IMR-90 (cell line): Measurements from ENCODE around the gene ITPKC. TPM values are rescaled to one million over a fixed set of nuclear protein-coding genes. Genes with fewer than 3 reads are reported as not detected.

Source experiments
- ATAC-seq: fragments of 200-7000 bp; cut with Tn5 transposase; 2 replicates; pipeline ENCODE4 v1.9.1; 2020; ENCODE audit warnings: low read depth, mild to moderate bottlenecking, moderate library complexity
- BruUV-seq: library from RNA; stranded (reverse); fragments of 400-500 nt; replicated peaks from 2 replicates; lab custom pipeline; 2021; lab: Mats Ljungman, UMichigan
- CTCF ChIA-PET: fragments of 300-600 bp; formaldehyde crosslinking; extraction: SDS; loops from one replicate; lab custom pipeline; 2021; ENCODE audit warnings: antibody characterized with exemption; lab: Yijun Ruan, JAX
- POLR2A ChIA-PET: fragments of 300-600 bp; sonication (Branson Sonifier 250); formaldehyde crosslinking; loops from one replicate; lab custom pipeline; 2022; ENCODE audit warnings: antibody characterized with exemption; ENCODE audit not compliant: unreplicated experiment; lab: Charles Lee
- DNase-seq: peaks from one replicate; pipeline ENCODE4 v3.0.0; 2013
- H2AFZ ChIP-seq: replicated peaks from 2 replicates; pipeline ENCODE3; 2013; ENCODE audit warnings: low read length, mild to moderate bottlenecking; ENCODE audit not compliant: poor library complexity
- H2AK5ac ChIP-seq: 2 replicates; pipeline ENCODE4 v1.6.1; 2013; ENCODE audit warnings: low read depth, low read length, inconsistent platforms
- H2AK9ac ChIP-seq: replicated peaks from 2 replicates; pipeline ENCODE3; 2013; ENCODE audit warnings: mild to moderate bottlenecking, low read depth, low read length, moderate library complexity; ENCODE audit not compliant: poor library complexity
- H2BK120ac ChIP-seq: 2 replicates; pipeline ENCODE4 v1.6.1; 2013; ENCODE audit warnings: low read depth, low read length, inconsistent platforms
- H2BK15ac ChIP-seq: 3 replicates; pipeline ENCODE4 v1.6.1; 2013; ENCODE audit warnings: low read depth, low read length, inconsistent platforms
- H2BK20ac ChIP-seq: 2 replicates; pipeline ENCODE4 v1.6.1; 2013; ENCODE audit warnings: low read depth, mild to moderate bottlenecking, inconsistent platforms, low read length, moderate library complexity
- H2BK5ac ChIP-seq: 2 replicates; pipeline ENCODE4 v1.6.1; 2013; ENCODE audit warnings: mild to moderate bottlenecking, low read depth, low read length, inconsistent platforms; ENCODE audit not compliant: poor library complexity, severe bottlenecking
- H3K14ac ChIP-seq: replicated peaks from 2 replicates; pipeline ENCODE4 v1.6.1; 2013; ENCODE audit warnings: low read depth, low read length, inconsistent platforms
- H3K18ac ChIP-seq: 2 replicates; pipeline ENCODE4 v1.6.1; 2013; ENCODE audit warnings: low read depth, low read length, control low read depth
- H3K23ac ChIP-seq: 2 replicates; pipeline ENCODE4 v1.6.1; 2013; ENCODE audit warnings: low read depth, low read length, inconsistent platforms
- H3K27ac ChIP-seq: 2 replicates; pipeline ENCODE4 v1.5.1; 2013; ENCODE audit warnings: mild to moderate bottlenecking, control low read depth, low read length; ENCODE audit not compliant: insufficient read depth
- H3K27me3 ChIP-seq: 2 replicates; pipeline ENCODE4 v1.6.1; 2013; ENCODE audit warnings: low read length; ENCODE audit not compliant: control insufficient read depth, insufficient read depth
- H3K36me3 ChIP-seq: 2 replicates; pipeline ENCODE4 v1.6.1; 2013; ENCODE audit warnings: low read length, mixed read lengths; ENCODE audit not compliant: control insufficient read depth, insufficient read depth
- H3K4ac ChIP-seq: 2 replicates; pipeline ENCODE4 v1.6.1; 2013; ENCODE audit warnings: low read depth, low read length, inconsistent platforms
- H3K4me1 ChIP-seq: 2 replicates; pipeline ENCODE4 v1.6.1; 2013; ENCODE audit warnings: low read length, mixed read lengths; ENCODE audit not compliant: control insufficient read depth, insufficient read depth
- H3K4me2 ChIP-seq: 2 replicates; pipeline ENCODE4 v1.6.1; 2013; ENCODE audit warnings: low read depth, mild to moderate bottlenecking, control low read depth, low read length, moderate library complexity
- H3K4me3 ChIP-seq: 2 replicates; pipeline ENCODE4 v1.5.1; 2013; ENCODE audit warnings: low read depth, mild to moderate bottlenecking, control low read depth, low read length, moderate library complexity; ENCODE audit not compliant: insufficient read depth
- H3K56ac ChIP-seq: 2 replicates; pipeline ENCODE4 v1.6.1; 2013; ENCODE audit warnings: low read length, inconsistent platforms; ENCODE audit not compliant: insufficient read depth; ENCODE audit errors: extremely low read depth
- H3K79me1 ChIP-seq, 2 experiments: 2 replicates each; pipeline ENCODE4 v1.6.1; 2013; ENCODE audit warnings: low read length in 2 of 2, inconsistent platforms in 1 of 2, low read depth in 1 of 2
- H3K9ac ChIP-seq: 2 replicates; pipeline ENCODE4 v1.6.1; 2013; ENCODE audit warnings: low read depth, low read length, control low read depth
- H3K9me1 ChIP-seq: 2 replicates; pipeline ENCODE4 v1.6.1; 2013; ENCODE audit warnings: low read length, inconsistent platforms; ENCODE audit not compliant: insufficient read depth
- H3K9me3 ChIP-seq: 2 replicates; pipeline ENCODE4 v1.6.1; 2013; ENCODE audit warnings: low read length; ENCODE audit not compliant: control insufficient read depth, insufficient read depth
- H4K20me1 ChIP-seq: 2 replicates; pipeline ENCODE4 v1.6.1; 2013; ENCODE audit warnings: low read length, inconsistent platforms; ENCODE audit not compliant: insufficient read depth
- H4K5ac ChIP-seq: 2 replicates; pipeline ENCODE4 v1.6.1; 2013; ENCODE audit warnings: mild to moderate bottlenecking, low read depth, low read length, control low read depth
- H4K8ac ChIP-seq, 2 experiments: 2 replicates each; pipeline ENCODE4 v1.6.1; 2013; ENCODE audit warnings: low read depth in 2 of 2, low read length in 2 of 2, control low read depth in 1 of 2, inconsistent platforms in 1 of 2
- H4K91ac ChIP-seq: 2 replicates; pipeline ENCODE4 v1.6.1; 2013; ENCODE audit warnings: low read depth, low read length, inconsistent platforms; ENCODE audit not compliant: insufficient read depth
- BHLHE40 ChIP-seq: fragments of 150-350 bp; IDR thresholded peaks from 2 replicates; pipeline ENCODE4 v1.6.1; 2016; ENCODE audit warnings: mild to moderate bottlenecking, low read depth, low read length
- CEBPB ChIP-seq: IDR thresholded peaks from 2 replicates; pipeline ENCODE4 v1.6.1; 2012; ENCODE audit warnings: low read depth, low read length, improper control_type of control experiment
- CHD1 ChIP-seq: IDR thresholded peaks from 2 replicates; pipeline ENCODE4 v1.6.1; 2012; ENCODE audit warnings: low read depth, low read length, improper control_type of control experiment
- FOS ChIP-seq: fragments of 150-350 bp; IDR thresholded peaks from 2 replicates; pipeline ENCODE4 v1.6.1; 2016; ENCODE audit warnings: low read depth, low read length
- MAFK ChIP-seq: IDR thresholded peaks from 2 replicates; pipeline ENCODE4 v1.6.1; 2012; ENCODE audit warnings: low read depth, low read length, improper control_type of control experiment
- MAZ ChIP-seq: IDR thresholded peaks from 2 replicates; pipeline ENCODE4 v1.6.1; 2012; ENCODE audit warnings: low read depth, mild to moderate bottlenecking, low read length, improper control_type of control experiment, moderate library complexity, borderline replicate concordance
- MXI1 ChIP-seq: IDR thresholded peaks from 2 replicates; pipeline ENCODE4 v1.6.1; 2012; ENCODE audit warnings: low read depth, mild to moderate bottlenecking, low read length, moderate library complexity, borderline replicate concordance
- NFE2L2 ChIP-seq: fragments of 150-350 bp; IDR thresholded peaks from 2 replicates; pipeline ENCODE4 v1.6.1; 2016; ENCODE audit warnings: low read depth, mild to moderate bottlenecking, low read length
- POLR2A ChIP-seq: IDR thresholded peaks from 2 replicates; pipeline ENCODE4 v1.6.1; 2012; ENCODE audit warnings: mild to moderate bottlenecking, low read depth, low read length
- RAD21 ChIP-seq: IDR thresholded peaks from 2 replicates; pipeline ENCODE4 v1.6.1; 2012; ENCODE audit warnings: low read length, improper control_type of control experiment
- RCOR1 ChIP-seq: IDR thresholded peaks from 2 replicates; pipeline ENCODE4 v1.6.1; 2012; ENCODE audit warnings: mild to moderate bottlenecking, low read length, improper control_type of control experiment; ENCODE audit not compliant: insufficient replicate concordance
- RFX5 ChIP-seq: IDR thresholded peaks from 2 replicates; pipeline ENCODE4 v1.8.0; 2012; ENCODE audit warnings: low read depth, mild to moderate bottlenecking, low read length, moderate library complexity
- SMC3 ChIP-seq: fragments of 150-350 bp; IDR thresholded peaks from 2 replicates; pipeline ENCODE4 v1.6.1; 2016; ENCODE audit warnings: low read depth, mild to moderate bottlenecking, antibody characterized with exemption, low read length, moderate library complexity
- WGBS, 2 experiments: methylation state at CpG; one replicate each; pipeline versions ENCODE4 v1.1.5 to v1.1.7; 2013; ENCODE audit warnings: missing lambda C conversion rate in 2 of 2; ENCODE audit not compliant: insufficient read length in 1 of 2; ENCODE audit errors: extremely low coverage in 2 of 2; 5-methylcytosine and 5-hydroxymethylcytosine counted together
- dilution Hi-C: fragments of 300-500 bp; cut with HindIII; formaldehyde crosslinking; loops from one replicate; pipeline ENCODE4 v1.14.3; 2018; ENCODE audit warnings: low sequenced_read_pairs; ENCODE audit not compliant: unreplicated experiment
- in situ Hi-C: fragments of 300-500 bp; cut with MboI; formaldehyde crosslinking; loops from 3 replicates; pipeline ENCODE4 v1.14.3; 2019; ENCODE audit warnings: low sequenced_read_pairs, inconsistent platforms, mixed read lengths
- intact Hi-C: fragments of 100-400 bp; cut with micrococcal nuclease; formaldehyde crosslinking; loops from 2 replicates; pipeline ENCODE4 v1.10.0; 2022
- polyA plus RNA-seq, 3 experiments: library from polyadenylated mRNA; depleted of rRNA; stranded (reverse); fragments of >200 nt; gene quantifications; 2 replicates each; pipeline ENCODE4 v1.2.3, GENCODE V29; 2012; ENCODE audit warnings: low replicate concordance in 1 of 3
- total RNA-seq: library from RNA; depleted of rRNA; stranded (reverse); fragments of >200 nt; gene quantifications from 2 replicates; pipeline ENCODE4 v1.2.3, GENCODE V29; 2012
- TF ChIP-seq, protein P1 (sequence below): fragments of 150-350 bp; IDR thresholded peaks from 2 replicates; pipeline ENCODE4 v1.6.1; 2016; ENCODE audit warnings: low read depth, mild to moderate bottlenecking, low read length, moderate library complexity, borderline replicate concordance
- TF ChIP-seq, protein P2 (sequence below): fragments of 150-350 bp; IDR thresholded peaks from 2 replicates; pipeline ENCODE4 v1.6.1; 2017; ENCODE audit warnings: mild to moderate bottlenecking, antibody characterized with exemption, low read length, low read depth
- TF ChIP-seq, protein P3 (sequence below): conservative IDR thresholded peaks from 2 replicates; pipeline ENCODE4 v1.5.1; 2012; ENCODE audit warnings: mild to moderate bottlenecking, low read depth, low read length, improper control_type of control experiment

The ITPKC gene
- total and polyA plus RNA-seq, 2 of the 4 experiments (the other 2 are of a cell fraction) = 7.7 to 9.4 TPM

DNA sequence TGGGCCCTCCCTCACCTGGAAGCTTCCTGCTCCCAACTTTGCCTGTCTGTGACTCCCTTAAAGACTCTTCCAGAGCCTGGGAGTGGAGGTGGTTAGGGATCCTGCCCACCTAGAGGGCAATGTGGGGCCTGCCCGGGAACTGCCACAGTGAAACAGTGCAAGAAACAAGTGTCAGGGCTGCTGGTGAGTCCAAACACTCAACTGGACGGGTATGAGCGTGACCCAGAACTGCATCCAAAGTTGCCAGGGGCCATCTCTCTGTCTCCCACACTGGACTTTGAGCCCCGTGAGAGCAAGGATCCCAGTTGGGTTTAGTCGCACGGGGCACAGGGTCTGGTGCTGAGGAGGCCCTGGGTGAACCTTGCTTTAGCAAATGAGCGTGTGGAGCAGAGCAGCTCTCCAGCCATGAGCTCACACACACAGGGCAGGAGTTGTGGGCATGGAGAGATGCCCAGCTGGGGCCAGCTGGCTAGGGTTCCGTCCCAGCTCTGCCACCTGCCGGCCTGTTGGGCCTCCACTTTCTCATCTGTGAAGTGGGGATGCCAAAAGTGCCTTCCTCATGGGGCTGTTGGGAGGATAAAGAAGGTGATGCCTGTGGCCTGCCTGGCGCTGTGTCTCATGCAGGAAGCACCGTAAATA lies 23.6 kb upstream of the ITPKC start:
- H3K9me3 ChIP-seq = no peaks in the 10 kb centered on the region
- no peak overlapping the region for H4K91ac ChIP-seq
- H3K18ac ChIP-seq = no peak overlapping the region
- ATAC-seq = no peak
- no peak overlapping the region for H3K56ac ChIP-seq
- H2BK120ac ChIP-seq = no peak overlapping the region
- H2AK9ac ChIP-seq = no peak overlapping the region
- no peak overlapping the region for H2BK5ac ChIP-seq
- peaks cover 12 to 23% of the 10 kb centered on the region in 2 experiments for H3K79me1 ChIP-seq
- in situ Hi-C loops = no loop called here
- POLR2A ChIA-PET = no interaction called here
- H3K27me3 ChIP-seq = no peaks in the 10 kb centered on the region
- no peak overlapping the region for H2BK15ac ChIP-seq
- DNase-seq = no peak
- peaks cover 12% of the 10 kb centered on the region for H4K20me1 ChIP-seq
- H4K8ac ChIP-seq = no peak overlapping the region
- peaks cover 27% of the 10 kb centered on the region; the same call in 1 of the 2 replicates for H3K36me3 ChIP-seq
- no peak overlapping the region for H3K14ac ChIP-seq
- peaks cover 10% of the 10 kb centered on the region for H3K4me1 ChIP-seq
- H4K5ac ChIP-seq = no peak overlapping the region
- H2BK20ac ChIP-seq = no peak overlapping the region
- CTCF ChIA-PET = no interaction called here
- H3K9ac ChIP-seq = no peak overlapping the region
- WGBS, 2 experiments = no CpG with 5 or more reads among the region's 11 CpGs
- intact Hi-C loops = no loop called here
- peaks cover 14% of the 10 kb centered on the region for H3K9me1 ChIP-seq
- no TSS peak for BruUV-seq
- dilution Hi-C loops = no loop called here
- H2AFZ ChIP-seq = no peak overlapping the region
- H3K4me2 ChIP-seq = no peak overlapping the region
- H3K23ac ChIP-seq = no peak overlapping the region
- no peak overlapping the region for H2AK5ac ChIP-seq
- TF ChIP-seq NFE2L2 (no peak), RFX5 (no peak), CHD1 (no peak), SMC3 (no peak), BHLHE40 (no peak), RCOR1 (no peak), MAZ (no peak), FOS (no peak), MXI1 (no peak), MAFK (no peak), POLR2A (no peak), RAD21 (no peak), CEBPB (no peak)
- TF ChIP-seq, protein P1, sequence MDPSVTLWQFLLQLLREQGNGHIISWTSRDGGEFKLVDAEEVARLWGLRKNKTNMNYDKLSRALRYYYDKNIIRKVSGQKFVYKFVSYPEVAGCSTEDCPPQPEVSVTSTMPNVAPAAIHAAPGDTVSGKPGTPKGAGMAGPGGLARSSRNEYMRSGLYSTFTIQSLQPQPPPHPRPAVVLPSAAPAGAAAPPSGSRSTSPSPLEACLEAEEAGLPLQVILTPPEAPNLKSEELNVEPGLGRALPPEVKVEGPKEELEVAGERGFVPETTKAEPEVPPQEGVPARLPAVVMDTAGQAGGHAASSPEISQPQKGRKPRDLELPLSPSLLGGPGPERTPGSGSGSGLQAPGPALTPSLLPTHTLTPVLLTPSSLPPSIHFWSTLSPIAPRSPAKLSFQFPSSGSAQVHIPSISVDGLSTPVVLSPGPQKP = no peak
- TF ChIP-seq, protein P2, sequence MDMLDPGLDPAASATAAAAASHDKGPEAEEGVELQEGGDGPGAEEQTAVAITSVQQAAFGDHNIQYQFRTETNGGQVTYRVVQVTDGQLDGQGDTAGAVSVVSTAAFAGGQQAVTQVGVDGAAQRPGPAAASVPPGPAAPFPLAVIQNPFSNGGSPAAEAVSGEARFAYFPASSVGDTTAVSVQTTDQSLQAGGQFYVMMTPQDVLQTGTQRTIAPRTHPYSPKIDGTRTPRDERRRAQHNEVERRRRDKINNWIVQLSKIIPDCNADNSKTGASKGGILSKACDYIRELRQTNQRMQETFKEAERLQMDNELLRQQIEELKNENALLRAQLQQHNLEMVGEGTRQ = no peak
- TF ChIP-seq, protein P3, sequence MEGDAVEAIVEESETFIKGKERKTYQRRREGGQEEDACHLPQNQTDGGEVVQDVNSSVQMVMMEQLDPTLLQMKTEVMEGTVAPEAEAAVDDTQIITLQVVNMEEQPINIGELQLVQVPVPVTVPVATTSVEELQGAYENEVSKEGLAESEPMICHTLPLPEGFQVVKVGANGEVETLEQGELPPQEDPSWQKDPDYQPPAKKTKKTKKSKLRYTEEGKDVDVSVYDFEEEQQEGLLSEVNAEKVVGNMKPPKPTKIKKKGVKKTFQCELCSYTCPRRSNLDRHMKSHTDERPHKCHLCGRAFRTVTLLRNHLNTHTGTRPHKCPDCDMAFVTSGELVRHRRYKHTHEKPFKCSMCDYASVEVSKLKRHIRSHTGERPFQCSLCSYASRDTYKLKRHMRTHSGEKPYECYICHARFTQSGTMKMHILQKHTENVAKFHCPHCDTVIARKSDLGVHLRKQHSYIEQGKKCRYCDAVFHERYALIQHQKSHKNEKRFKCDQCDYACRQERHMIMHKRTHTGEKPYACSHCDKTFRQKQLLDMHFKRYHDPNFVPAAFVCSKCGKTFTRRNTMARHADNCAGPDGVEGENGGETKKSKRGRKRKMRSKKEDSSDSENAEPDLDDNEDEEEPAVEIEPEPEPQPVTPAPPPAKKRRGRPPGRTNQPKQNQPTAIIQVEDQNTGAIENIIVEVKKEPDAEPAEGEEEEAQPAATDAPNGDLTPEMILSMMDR = no peak
- H3K4ac ChIP-seq = no peak overlapping the region
- H3K4me3 ChIP-seq = no peak overlapping the region
- no peak overlapping the region for H3K27ac ChIP-seq
